A673 (cell line): ENCODE measurements around the gene GBP2. TPM values are rescaled to one million over a fixed set of nuclear protein-coding genes. Genes with fewer than 3 reads are reported as not detected.
"Not testable (repeated sequence)": the region's sequence is repeated elsewhere in the genome, so short reads cannot be mapped to it uniquely, and the experiment has no call there.

Experiments
- BruUV-seq: library from RNA; stranded (reverse); fragments of 400-500 nt; replicated peaks from 2 replicates; lab custom pipeline; 2021; lab: Mats Ljungman, UMichigan
- CTCF ChIA-PET: fragments of 300-600 bp; sonication (Branson Sonifier 250); formaldehyde crosslinking; loops from one replicate; lab custom pipeline; 2022; ENCODE audit warnings: antibody characterized with exemption; lab: Charles Lee
- POLR2A ChIA-PET: fragments of 300-600 bp; sonication (Branson Sonifier 250); formaldehyde crosslinking; loops from one replicate; lab custom pipeline; 2022; ENCODE audit warnings: antibody characterized with exemption; ENCODE audit not compliant: low non-redundant PET; lab: Charles Lee
- DNase-seq: peaks from one replicate; pipeline ENCODE4 v3.0.0-alpha.2; 2015; ENCODE audit warnings: low spot score
- H3K27ac ChIP-seq: fragments of 200-600 bp; sonication (generic); 2 replicates; pipeline ENCODE4 v1.5.1; 2016; ENCODE audit warnings: mixed run types, low read depth, mild to moderate bottlenecking, mixed read lengths, antibody characterized with exemption, low read length; ENCODE audit not compliant: poor library complexity, severe bottlenecking
- H3K27me3 ChIP-seq: fragments of 200-600 bp; sonication (generic); replicated peaks from 2 replicates; pipeline ENCODE4 v1.6.1; 2017; ENCODE audit warnings: mixed run types, low read depth, mild to moderate bottlenecking, mixed read lengths, antibody characterized with exemption, low read length; ENCODE audit not compliant: insufficient read depth, poor library complexity
- H3K36me3 ChIP-seq: fragments of 200-600 bp; sonication (generic); 2 replicates; pipeline ENCODE4 v1.6.1; 2016; ENCODE audit warnings: mixed run types, mild to moderate bottlenecking, mixed read lengths, antibody characterized with exemption, low read length; ENCODE audit not compliant: insufficient read depth, poor library complexity, severe bottlenecking
- H3K4me1 ChIP-seq: fragments of 200-600 bp; sonication (generic); 2 replicates; pipeline ENCODE4 v1.6.1; 2017; ENCODE audit warnings: mixed run types, mild to moderate bottlenecking, mixed read lengths, antibody characterized with exemption, low read length; ENCODE audit not compliant: insufficient read depth, poor library complexity, severe bottlenecking
- H3K4me3 ChIP-seq: fragments of 200-600 bp; sonication (generic); 2 replicates; pipeline ENCODE4 v1.5.1; 2016; ENCODE audit warnings: low read depth, mixed run types, mild to moderate bottlenecking, mixed read lengths, low read length; ENCODE audit not compliant: poor library complexity, severe bottlenecking
- H3K9me3 ChIP-seq: fragments of 200-600 bp; sonication (generic); 2 replicates; pipeline ENCODE4 v1.6.1; 2016; ENCODE audit warnings: mixed run types, low read depth, mild to moderate bottlenecking, mixed read lengths, antibody characterized with exemption, low read length; ENCODE audit not compliant: poor library complexity, severe bottlenecking
- CTCF ChIP-seq: fragments of 300-800, 200-600 bp; sonication (generic); conservative IDR thresholded peaks from 2 replicates; pipeline ENCODE4 v1.5.1; 2017; ENCODE audit warnings: low read depth, mild to moderate bottlenecking, antibody characterized with exemption, low read length, moderate library complexity, mixed read lengths
- EZH2 ChIP-seq: fragments of 200-600 bp; sonication (generic); IDR thresholded peaks from 2 replicates; pipeline ENCODE4 v1.6.1; 2017; ENCODE audit warnings: borderline replicate concordance, low read depth, mild to moderate bottlenecking, mixed read lengths, antibody characterized with exemption, low read length; ENCODE audit not compliant: poor library complexity, severe bottlenecking
- intact Hi-C: fragments of 100-400 bp; cut with micrococcal nuclease; formaldehyde crosslinking; loops from one replicate; pipeline ENCODE4 v1.10.0; 2022; ENCODE audit not compliant: unreplicated experiment
- total RNA-seq: library from RNA; stranded (reverse); gene quantifications from 2 replicates; pipeline ENCODE4 v1.2.3, GENCODE V29; 2021

The GBP2 gene
- total RNA-seq, 1 experiment from 2014 or later, result 4.5 TPM

- no peaks in the 10 kb centered on the region for H3K4me1 ChIP-seq
- CTCF ChIA-PET, result interaction anchor here (0.5 to 1.2 kb wide), 9 partner anchors 64 to 677 kb away, joined by 3 to 8 read pairs (median 4); no protein-coding TSS in a partner anchor
- H3K27me3 ChIP-seq, result no peaks in the 10 kb centered on the region
- no peaks in the 10 kb centered on the region for H3K9me3 ChIP-seq
- no peak overlapping the region for H3K27ac ChIP-seq
- DNase-seq, result peak; percentile 78
- intact Hi-C loops, result loop anchor here (1.0 to 5.0 kb wide), 2 partner anchors 273 to 372 kb away; no protein-coding TSS in a partner anchor
- H3K36me3 ChIP-seq, result no peaks in the 10 kb centered on the region
- no TSS peak for BruUV-seq
- TF ChIP-seq EZH2 (no peak), CTCF (peak; percentile 87)
- no peak overlapping the region for H3K4me3 ChIP-seq
- POLR2A ChIA-PET, result interaction anchor here (0.6 kb wide), 1 partner anchor 101 kb away, joined by 3 read pairs; no protein-coding TSS in a partner anchor
Measured at GRCh38 chr1:89085781-89086180, 40.1 kb downstream of the GBP2 start.

- H3K27me3 ChIP-seq, result no peaks in the 10 kb centered on the region
- H3K27ac ChIP-seq, result no peak overlapping the region
- intact Hi-C loops, result no loop called here
- H3K4me3 ChIP-seq, result no peak overlapping the region
- TF ChIP-seq EZH2 (no peak), CTCF (no peak)
- no peaks in the 10 kb centered on the region for H3K36me3 ChIP-seq
- DNase-seq, result no peak
- no peaks in the 10 kb centered on the region for H3K4me1 ChIP-seq
- ChIA-PET CTCF (no interaction called here), POLR2A (interaction anchor here (0.6 kb wide), 2 partner anchors 939 to 1009 kb away, joined by 4 to 5 read pairs; no protein-coding TSS in a partner anchor)
- no TSS peak for BruUV-seq
- no peaks in the 10 kb centered on the region for H3K9me3 ChIP-seq
Measured at GRCh38 chr1:89081005-89081404, 44.9 kb downstream of the GBP2 start.

- H3K9me3 ChIP-seq, H3K4me1 ChIP-seq, H3K4me3 ChIP-seq, DNase-seq, H3K27me3 ChIP-seq, H3K27ac ChIP-seq, BruUV-seq, intact Hi-C loops, POLR2A ChIA-PET, CTCF ChIA-PET, H3K36me3 ChIP-seq: not testable (repeated sequence)
Measured at GRCh38 chr1:89080068-89080467, 45.8 kb downstream of the GBP2 start.

- BruUV-seq, result not testable (repeated sequence)
Measured at GRCh38 chr1:89072466-89073065, 53.3 kb downstream of the GBP2 start.

More at GRCh38 chr1:89072466-89073065, 53.3 kb downstream of the GBP2 start:
- H3K27me3 ChIP-seq, H3K27ac ChIP-seq, H3K4me3 ChIP-seq, H3K9me3 ChIP-seq, H3K36me3 ChIP-seq, CTCF ChIA-PET, intact Hi-C loops, H3K4me1 ChIP-seq, DNase-seq, POLR2A ChIA-PET: not testable (repeated sequence)
